Measurements from ENCODE around the gene NBPF1.
"Not testable (repeated sequence)": the region's sequence is repeated elsewhere in the genome, so short reads cannot be mapped to it uniquely, and the experiment has no call there.

- TF ChIP-seq POLR2A, CTCF, EP300 (IDR thresholded peaks at IDR 0.05): not testable (repeated sequence)
Measured at GRCh38 chr1:16549545-16549944, 63.8 kb downstream of the NBPF1 start.
